Measurements from ENCODE around the gene SPRR1B. TPM values are rescaled to one million over a fixed set of nuclear protein-coding genes. Genes with fewer than 3 reads are reported as not detected.
"Not testable (repeated sequence)": the region's sequence is repeated elsewhere in the genome, so short reads cannot be mapped to it uniquely, and the experiment has no call there.

The SPRR1B gene
- total and polyA plus RNA-seq, 9 donors: not detected

DNA sequence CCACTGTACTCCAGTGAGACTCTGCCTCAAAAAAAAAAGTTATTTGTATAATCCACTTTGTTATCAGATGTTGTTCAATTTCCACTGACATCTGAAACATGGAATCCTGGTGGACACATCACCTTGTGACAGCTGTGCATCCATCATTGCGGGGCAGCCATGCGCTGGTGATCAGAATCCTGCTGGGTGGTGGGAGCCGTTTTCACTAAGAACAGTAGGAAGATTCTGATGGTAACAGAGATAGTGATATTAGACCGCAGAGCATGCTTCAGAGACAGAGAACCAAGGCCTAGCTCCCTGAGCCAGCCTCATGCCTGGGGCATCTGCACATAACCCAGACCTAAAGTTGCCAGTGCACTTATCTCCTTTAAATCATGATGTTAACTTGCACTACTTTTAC is 32.5 kb upstream of the SPRR1B start:
- no peak for DNase-seq
- Histone ChIP-seq H3K36me3 (no peaks in the 10 kb centered on the region), H3K27me3 (no peaks in the 10 kb centered on the region), H3K9me3 (no peaks in the 10 kb centered on the region), H3K4me1 (ENCODE audit: insufficient read depth) (peaks cover 2% of the 10 kb centered on the region), H3K4me3 (no peak overlapping the region), H3K27ac (no peak overlapping the region)
- WGBS, 3 donors: 88 to 92% (median 89%) methylated on average over 4 of the region's 4 CpGs
- intact Hi-C loops (cut with DNase I): no loop called here
- TF ChIP-seq EP300 (IDR thresholded peaks at IDR 0.05): no peak
- no peak for TF ChIP-seq CTCF (IDR thresholded peaks at IDR 0.05)
- no peak for TF ChIP-seq POLR2A (IDR thresholded peaks at IDR 0.05)

GRCh38 chr1:152999818-153000217 is 31.2 kb upstream of the SPRR1B start:
- no peak overlapping the region for H3K27ac ChIP-seq
- intact Hi-C loops (cut with DNase I): no loop called here
- no peaks in the 10 kb centered on the region for H3K27me3 ChIP-seq
- H3K36me3 ChIP-seq: no peaks in the 10 kb centered on the region
- H3K9me3 ChIP-seq: no peaks in the 10 kb centered on the region
- no peak for DNase-seq
- 90 to 94% (median 92%) methylated on average over 6 of the region's 6 CpGs for WGBS, 3 donors
- peaks cover 2% of the 10 kb centered on the region for H3K4me1 ChIP-seq (ENCODE audit: insufficient read depth)
- H3K4me3 ChIP-seq: no peak overlapping the region
- TF ChIP-seq POLR2A (IDR thresholded peaks at IDR 0.05) (no peak), CTCF (IDR thresholded peaks at IDR 0.05) (no peak), EP300 (IDR thresholded peaks at IDR 0.05) (no peak)

GRCh38 chr1:153000294-153000693 is 30.7 kb upstream of the SPRR1B start:
- DNase-seq: no peak
- 100% methylated on average over 1 of the region's 1 CpG for WGBS, 3 donors
- no peak for TF ChIP-seq CTCF (IDR thresholded peaks at IDR 0.05)

DNA sequence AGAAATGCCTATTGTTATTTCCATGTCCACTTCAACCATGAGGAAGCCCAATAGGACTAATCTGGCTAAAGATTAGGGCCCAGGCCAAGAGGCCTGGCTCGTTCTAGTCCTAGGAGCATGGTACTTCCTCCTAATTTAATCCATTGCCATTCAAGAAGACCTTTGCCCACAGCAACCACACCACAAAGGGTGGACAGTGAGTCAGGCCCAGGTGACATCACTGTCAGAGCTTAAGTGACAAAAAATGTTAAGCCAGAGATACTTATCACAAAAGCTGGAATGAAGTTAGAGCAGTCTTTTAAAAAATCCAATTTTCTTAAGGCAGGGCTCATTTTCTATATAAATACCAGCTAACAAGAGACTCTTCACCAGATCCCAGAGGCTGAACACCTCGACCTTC is 29.6 kb upstream of the SPRR1B start, which contains the start of gene SPRR3:
Gene SPRR3, plus strand, starts transcription at position 368 of the 400 bp plus-strand sequence. CDS start 1,272 bp downstream, outside the sequence.
- intact Hi-C loops (cut with DNase I): no loop called here
- no peaks in the 10 kb centered on the region for H3K36me3 ChIP-seq
- DNase-seq: no peak
- H3K9me3 ChIP-seq: no peaks in the 10 kb centered on the region
- no peak within 1 kb of the TSS for H3K4me3 ChIP-seq
- no peaks in the 10 kb centered on the region for H3K27me3 ChIP-seq
- no peak within 1 kb of the TSS for H3K27ac ChIP-seq
- WGBS, 3 donors: 87 to 89% (median 88%) methylated on average over 2 of the region's 2 CpGs
- H3K4me1 ChIP-seq (ENCODE audit: insufficient read depth): peaks cover 2% of the 10 kb centered on the region
- TF ChIP-seq POLR2A (IDR thresholded peaks at IDR 0.05) (no peak), EP300 (IDR thresholded peaks at IDR 0.05) (no peak), CTCF (IDR thresholded peaks at IDR 0.05) (no peak)

More at GRCh38 chr1:153000294-153000693, 30.7 kb upstream of the SPRR1B start:
- no peak overlapping the region for H3K27ac ChIP-seq
- H3K27me3 ChIP-seq: no peaks in the 10 kb centered on the region
- H3K4me1 ChIP-seq (ENCODE audit: insufficient read depth): peaks cover 2% of the 10 kb centered on the region
- H3K9me3 ChIP-seq: no peaks in the 10 kb centered on the region
- intact Hi-C loops (cut with DNase I): no loop called here
- H3K36me3 ChIP-seq: no peaks in the 10 kb centered on the region
- no peak overlapping the region for H3K4me3 ChIP-seq

DNA sequence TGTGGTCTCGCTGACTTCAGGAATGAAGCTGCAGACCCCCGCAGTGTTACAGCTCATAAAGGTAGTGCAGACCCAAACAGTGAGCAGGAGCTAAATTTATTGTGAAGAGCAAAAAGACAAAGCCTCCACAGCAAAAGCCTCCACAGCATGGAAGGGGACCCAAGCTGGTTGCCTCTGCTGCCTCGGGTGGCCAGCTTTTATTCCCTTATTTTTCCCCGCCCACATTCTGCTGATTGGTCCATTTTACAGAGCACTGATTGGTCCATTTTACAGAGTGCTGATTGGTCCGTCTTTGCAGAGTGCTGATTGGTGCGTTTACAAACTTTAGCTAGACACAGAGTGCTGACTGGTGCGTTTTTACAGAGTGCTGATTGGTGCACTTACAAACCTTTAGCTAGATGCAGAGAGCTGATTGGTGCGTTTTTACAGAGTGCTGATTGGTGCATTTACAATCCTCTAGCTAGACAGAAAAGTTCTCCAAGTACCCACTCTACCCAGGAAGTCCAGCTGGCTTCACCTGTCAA is 19.7 kb upstream of the SPRR1B start:
- H3K4me1 ChIP-seq (ENCODE audit: insufficient read depth); H3K36me3 ChIP-seq; H3K4me3 ChIP-seq; intact Hi-C loops (cut with DNase I); H3K27me3 ChIP-seq; H3K27ac ChIP-seq; DNase-seq; H3K9me3 ChIP-seq: not testable (repeated sequence)
- WGBS, 3 donors: 89 to 91% (median 90%) methylated on average over 8 of the region's 8 CpGs

- DNase-seq; H3K4me3 ChIP-seq; H3K36me3 ChIP-seq; intact Hi-C loops (cut with DNase I); H3K9me3 ChIP-seq; H3K27me3 ChIP-seq; H3K27ac ChIP-seq; H3K4me1 ChIP-seq (ENCODE audit: insufficient read depth): not testable (repeated sequence)
- 22 to 37% (median 37%) methylated on average over 2 of the region's 2 CpGs for WGBS, 3 donors
Observed at GRCh38 chr1:153021829-153022228, 9.2 kb upstream of the SPRR1B start.

GRCh38 chr1:153022340-153022739 is 8.7 kb upstream of the SPRR1B start:
- H3K27ac ChIP-seq; H3K36me3 ChIP-seq; DNase-seq; intact Hi-C loops (cut with DNase I); H3K4me1 ChIP-seq (ENCODE audit: insufficient read depth); H3K4me3 ChIP-seq; H3K9me3 ChIP-seq; H3K27me3 ChIP-seq: not testable (repeated sequence)
- 55 to 70% (median 68%) methylated on average over 9 of the region's 9 CpGs for WGBS, 3 donors
